ENCODE data around the gene COA3. TPM values are rescaled to one million over a fixed set of nuclear protein-coding genes. Genes with fewer than 3 reads are reported as not detected.

Gene COA3
- total RNA-seq, 4 donors from 2014 or later: 76.4 to 101 (median 94.8) TPM

DNA sequence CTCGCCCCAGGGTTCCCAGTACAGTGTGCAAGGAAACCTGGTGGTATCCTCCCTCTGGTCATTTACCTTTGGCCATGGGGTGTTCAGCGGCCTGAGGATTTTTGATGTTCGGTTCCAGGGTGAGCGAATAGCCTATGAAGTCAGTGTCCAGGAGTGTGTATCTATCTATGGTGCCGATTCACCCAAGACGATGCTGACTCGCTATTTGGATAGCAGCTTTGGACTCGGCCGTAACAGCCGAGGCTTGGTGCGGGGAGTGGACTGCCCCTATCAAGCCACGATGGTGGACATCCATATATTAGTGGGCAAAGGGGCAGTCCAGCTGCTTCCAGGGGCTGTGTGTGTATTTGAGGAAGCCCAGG is 47.0 kb upstream of the COA3 start:
- Histone ChIP-seq H3K27me3 (no peaks in the 10 kb centered on the region), H3K4me3 (no peak overlapping the region), H3K4me1 (peaks cover 0 to 50% (median 19%) of the 10 kb centered on the region in 3 donors), H3K36me3 (peaks cover 6 to 54% (median 17%) of the 10 kb centered on the region in 3 donors), H3K9me3 (no peaks in the 10 kb centered on the region), H3K27ac (peak overlapping the region in 2 of 4 donors; percentile 64 to 77)
- DNase-seq: no peak
- TF ChIP-seq POLR2A (IDR thresholded peaks at IDR 0.05): no peak
- TF ChIP-seq, protein P1, sequence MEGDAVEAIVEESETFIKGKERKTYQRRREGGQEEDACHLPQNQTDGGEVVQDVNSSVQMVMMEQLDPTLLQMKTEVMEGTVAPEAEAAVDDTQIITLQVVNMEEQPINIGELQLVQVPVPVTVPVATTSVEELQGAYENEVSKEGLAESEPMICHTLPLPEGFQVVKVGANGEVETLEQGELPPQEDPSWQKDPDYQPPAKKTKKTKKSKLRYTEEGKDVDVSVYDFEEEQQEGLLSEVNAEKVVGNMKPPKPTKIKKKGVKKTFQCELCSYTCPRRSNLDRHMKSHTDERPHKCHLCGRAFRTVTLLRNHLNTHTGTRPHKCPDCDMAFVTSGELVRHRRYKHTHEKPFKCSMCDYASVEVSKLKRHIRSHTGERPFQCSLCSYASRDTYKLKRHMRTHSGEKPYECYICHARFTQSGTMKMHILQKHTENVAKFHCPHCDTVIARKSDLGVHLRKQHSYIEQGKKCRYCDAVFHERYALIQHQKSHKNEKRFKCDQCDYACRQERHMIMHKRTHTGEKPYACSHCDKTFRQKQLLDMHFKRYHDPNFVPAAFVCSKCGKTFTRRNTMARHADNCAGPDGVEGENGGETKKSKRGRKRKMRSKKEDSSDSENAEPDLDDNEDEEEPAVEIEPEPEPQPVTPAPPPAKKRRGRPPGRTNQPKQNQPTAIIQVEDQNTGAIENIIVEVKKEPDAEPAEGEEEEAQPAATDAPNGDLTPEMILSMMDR (IDR thresholded peaks at IDR 0.05): no peak
- WGBS, 2 donors: 86 to 89% methylated on average over 3 to 7 of the region's 12 CpGs
- intact Hi-C loops (cut with DNase I): loop anchor here (10.0 kb wide), 1 partner anchor 89 kb away; no protein-coding TSS in a partner anchor

DNA sequence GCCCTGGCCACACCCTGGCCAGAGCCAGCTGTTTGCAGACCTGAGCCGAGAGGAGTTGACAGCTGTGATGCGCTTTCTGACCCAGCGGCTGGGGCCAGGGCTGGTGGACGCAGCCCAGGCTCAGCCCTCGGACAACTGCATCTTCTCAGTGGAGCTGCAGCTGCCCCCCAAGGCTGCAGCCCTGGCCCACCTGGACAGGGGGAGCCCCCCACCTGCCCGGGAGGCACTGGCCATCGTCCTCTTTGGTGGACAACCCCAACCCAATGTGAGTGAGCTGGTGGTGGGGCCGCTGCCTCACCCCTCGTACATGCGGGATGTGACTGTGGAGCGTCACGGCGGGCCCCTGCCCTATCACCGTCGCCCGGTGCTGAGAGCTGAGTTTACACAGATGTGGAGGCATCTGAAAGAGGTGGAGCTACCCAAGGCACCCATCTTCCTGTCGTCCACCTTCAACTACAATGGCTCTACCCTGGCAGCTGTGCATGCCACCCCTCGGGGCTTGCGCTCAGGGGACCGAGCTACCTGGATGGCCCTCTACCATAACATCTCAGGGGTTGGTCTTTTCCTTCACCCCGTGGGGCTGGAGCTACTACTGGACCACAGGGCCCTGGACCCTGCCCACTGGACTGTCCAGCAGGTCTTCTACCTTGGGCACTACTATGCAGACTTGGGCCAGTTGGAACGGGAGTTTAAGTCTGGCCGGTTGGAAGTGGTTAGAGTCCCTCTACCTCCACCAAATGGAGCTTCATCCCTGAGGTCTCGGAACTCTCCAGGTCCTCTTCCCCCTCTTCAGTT is 46.5 kb upstream of the COA3 start:
- H3K36me3 ChIP-seq: peaks cover 6 to 60% (median 17%) of the 10 kb centered on the region in 3 donors
- TF ChIP-seq, protein P1 (IDR thresholded peaks at IDR 0.05): no peak
- TF ChIP-seq POLR2A (IDR thresholded peaks at IDR 0.05): no peak
- no peaks in the 10 kb centered on the region for H3K9me3 ChIP-seq
- intact Hi-C loops (cut with DNase I): loop anchor here (10.0 kb wide), 1 partner anchor 90 kb away; no protein-coding TSS in a partner anchor
- peaks cover 0 to 45% (median 13%) of the 10 kb centered on the region in 3 donors for H3K4me1 ChIP-seq
- WGBS, 2 donors: 82 to 88% methylated on average over 7 to 9 of the region's 24 CpGs
- no peaks in the 10 kb centered on the region for H3K27me3 ChIP-seq
- peak overlapping the region in 2 of 4 donors; percentile 31 to 33 for H3K27ac ChIP-seq
- H3K4me3 ChIP-seq: no peak overlapping the region
- no peak for DNase-seq

DNA sequence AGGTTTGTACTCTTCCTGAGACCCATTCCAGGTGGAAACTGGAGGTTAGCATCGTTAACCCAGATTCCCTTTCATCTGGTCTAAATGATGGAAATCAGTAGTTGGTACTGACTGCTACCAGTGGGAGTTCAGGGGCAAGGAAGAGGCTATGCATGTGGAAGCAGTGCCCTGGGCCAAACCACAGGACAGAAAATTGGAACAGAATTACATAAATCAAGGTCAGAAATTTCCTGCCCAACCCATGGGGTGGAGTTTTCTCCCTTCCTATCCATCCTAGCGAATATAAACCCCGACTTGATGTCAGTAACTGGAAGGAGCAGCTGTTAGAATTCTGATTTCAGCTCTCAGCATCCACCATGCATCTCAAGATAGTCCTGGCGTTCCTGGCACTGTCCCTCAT is 45.8 kb upstream of the COA3 start, which contains the start of gene AOC2:
AOC2 (plus strand) TSS at position 310 of the 400 bp plus-strand sequence; CDS start at position 357, 47 bp downstream.
- Histone ChIP-seq H3K27me3 (no peaks in the 10 kb centered on the region), H3K4me1 (peaks cover 0 to 38% (median 11%) of the 10 kb centered on the region in 3 donors), H3K36me3 (peaks cover 6 to 66% (median 17%) of the 10 kb centered on the region in 3 donors), H3K27ac (peak within 1 kb of the TSS in 3 of 4 donors; percentile 31 to 47 (median 32)), H3K4me3 (no peak within 1 kb of the TSS), H3K9me3 (no peaks in the 10 kb centered on the region)
- 59 to 69% methylated on average over 3 to 4 of the region's 4 CpGs for WGBS, 2 donors
- no peak for DNase-seq
- intact Hi-C loops (cut with DNase I): loop anchor here (10.0 kb wide), 1 partner anchor 91 kb away; no protein-coding TSS in a partner anchor
- TF ChIP-seq, protein P1 (IDR thresholded peaks at IDR 0.05): no peak
- no peak for TF ChIP-seq POLR2A (IDR thresholded peaks at IDR 0.05)

DNA sequence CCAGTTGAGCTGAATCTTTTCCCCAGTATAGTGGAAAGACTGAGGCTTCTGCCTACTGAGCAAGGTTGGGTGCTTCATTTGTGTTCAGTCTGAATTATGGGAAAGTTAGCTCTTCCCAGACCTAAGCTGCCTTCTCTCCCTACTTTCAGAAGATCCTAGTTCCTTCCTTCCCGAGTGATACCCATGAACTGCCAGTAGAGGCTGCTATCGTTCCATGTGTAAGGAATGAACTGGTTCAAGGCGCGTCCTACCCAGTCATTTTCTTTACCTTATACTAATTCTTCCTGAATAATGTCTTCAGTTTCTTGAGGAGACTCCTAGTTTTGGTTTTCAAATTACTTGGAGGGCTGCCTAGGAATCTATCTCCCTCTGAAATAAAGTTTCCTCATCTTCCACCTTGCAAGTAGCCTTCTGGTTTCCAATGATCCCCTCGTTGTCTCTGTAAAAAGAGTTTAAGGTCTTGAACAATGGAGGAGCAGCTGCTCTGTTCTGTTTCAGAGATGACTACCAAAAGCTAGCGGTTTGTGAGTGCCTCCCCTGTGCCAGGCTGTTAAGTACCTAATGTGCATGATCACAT is 44.9 kb upstream of the COA3 start:
- H3K27me3 ChIP-seq: no peaks in the 10 kb centered on the region
- no peaks in the 10 kb centered on the region for H3K9me3 ChIP-seq
- intact Hi-C loops (cut with DNase I): loop anchor here (10.0 kb wide), 1 partner anchor 91 kb away; no protein-coding TSS in a partner anchor
- peaks cover 0 to 35% (median 11%) of the 10 kb centered on the region in 3 donors for H3K4me1 ChIP-seq
- H3K4me3 ChIP-seq: no peak overlapping the region
- peaks cover 13 to 75% (median 24%) of the 10 kb centered on the region in 3 donors for H3K36me3 ChIP-seq
- no peak for DNase-seq
- TF ChIP-seq, protein P1 (IDR thresholded peaks at IDR 0.05): peak; percentile 49 to 90 (median 84)
- TF ChIP-seq POLR2A (IDR thresholded peaks at IDR 0.05): no peak
- 33 to 34% methylated on average over 6 of the region's 6 CpGs for WGBS, 2 donors
- peak overlapping the region in 3 of 4 donors; percentile 23 to 47 (median 32) for H3K27ac ChIP-seq

Data from esophagus squamous epithelium (tissue), 5 donors.